A549 (cell line): ENCODE results near the gene NTRK3.

Experiments used
- MAFK ChIP-seq: fragments of 450-650 bp; IDR thresholded peaks from 2 replicates; pipeline ENCODE4 v1.6.1; 2014; ENCODE audit not compliant: partially characterized antibody
- NFE2L2 ChIP-seq: fragments of 150-350 bp; conservative IDR thresholded peaks from 2 replicates; pipeline ENCODE4 v1.6.1; 2014; ENCODE audit warnings: low read length
- POLR2A ChIP-seq: IDR thresholded peaks from 2 replicates; pipeline ENCODE4 v1.6.1; 2012; ENCODE audit warnings: mild to moderate bottlenecking, low read length
- TF ChIP-seq, protein P1 (sequence below): fragments of >200 bp; sonication (Bioruptor Twin); formaldehyde crosslinking; IDR thresholded peaks from 3 replicates; pipeline ENCODE4 v1.5.1; 2016

DNA sequence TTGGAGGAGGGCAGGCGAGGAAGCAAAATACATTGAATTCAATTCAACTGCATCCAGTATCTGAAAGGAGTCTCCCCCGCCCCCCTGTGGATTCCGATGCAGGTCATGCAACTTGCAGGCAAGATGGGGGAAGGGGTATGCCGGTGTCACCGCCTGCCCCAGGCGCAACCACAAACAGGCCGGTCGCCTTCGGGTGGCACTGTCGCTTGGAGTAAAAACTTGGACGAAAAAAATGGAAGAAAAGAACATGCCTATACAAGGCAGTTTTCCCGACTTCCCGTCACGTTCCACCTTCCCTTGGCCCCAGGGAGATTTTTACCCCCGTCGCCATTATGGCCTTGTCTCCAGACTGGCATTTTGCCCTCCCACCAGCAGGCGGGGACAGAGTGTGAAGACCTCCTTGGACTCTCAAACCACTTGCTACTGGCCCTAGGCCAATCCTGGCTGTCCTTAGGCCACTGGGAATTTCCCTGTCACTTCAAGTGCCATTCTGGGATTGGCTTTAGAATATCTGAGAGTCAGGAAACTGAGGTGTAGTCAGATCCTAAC is 1.6 kb upstream of the NTRK3 start:
- TF ChIP-seq MAFK (no peak), NFE2L2 (no peak), POLR2A (no peak)
- TF ChIP-seq, protein P1, sequence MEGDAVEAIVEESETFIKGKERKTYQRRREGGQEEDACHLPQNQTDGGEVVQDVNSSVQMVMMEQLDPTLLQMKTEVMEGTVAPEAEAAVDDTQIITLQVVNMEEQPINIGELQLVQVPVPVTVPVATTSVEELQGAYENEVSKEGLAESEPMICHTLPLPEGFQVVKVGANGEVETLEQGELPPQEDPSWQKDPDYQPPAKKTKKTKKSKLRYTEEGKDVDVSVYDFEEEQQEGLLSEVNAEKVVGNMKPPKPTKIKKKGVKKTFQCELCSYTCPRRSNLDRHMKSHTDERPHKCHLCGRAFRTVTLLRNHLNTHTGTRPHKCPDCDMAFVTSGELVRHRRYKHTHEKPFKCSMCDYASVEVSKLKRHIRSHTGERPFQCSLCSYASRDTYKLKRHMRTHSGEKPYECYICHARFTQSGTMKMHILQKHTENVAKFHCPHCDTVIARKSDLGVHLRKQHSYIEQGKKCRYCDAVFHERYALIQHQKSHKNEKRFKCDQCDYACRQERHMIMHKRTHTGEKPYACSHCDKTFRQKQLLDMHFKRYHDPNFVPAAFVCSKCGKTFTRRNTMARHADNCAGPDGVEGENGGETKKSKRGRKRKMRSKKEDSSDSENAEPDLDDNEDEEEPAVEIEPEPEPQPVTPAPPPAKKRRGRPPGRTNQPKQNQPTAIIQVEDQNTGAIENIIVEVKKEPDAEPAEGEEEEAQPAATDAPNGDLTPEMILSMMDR: peak; percentile 45
